ENCODE results near the gene RBM38.
"Not testable (repeated sequence)": the region's sequence is repeated elsewhere in the genome, so short reads cannot be mapped to it uniquely, and the experiment has no call there.

RBM38 gene

DNA sequence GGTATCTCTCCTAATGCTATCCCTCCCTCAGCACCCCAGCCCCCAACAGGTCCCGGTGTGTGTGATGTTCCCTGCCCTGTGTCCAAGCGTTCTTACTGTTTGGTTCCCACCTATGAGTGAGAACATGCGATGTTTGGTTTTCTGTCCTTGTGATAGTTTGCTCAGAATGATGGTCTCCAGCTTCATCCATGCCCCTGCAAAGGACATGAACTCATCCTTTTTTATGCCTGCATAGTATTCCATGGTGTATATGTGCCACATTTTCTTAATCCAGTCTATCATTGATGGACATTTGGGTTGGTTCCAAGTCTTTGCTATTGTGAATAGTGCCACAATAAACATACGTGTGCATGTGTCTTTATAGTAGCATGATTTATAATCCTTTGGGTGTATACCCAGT is 28.3 kb downstream of the RBM38 start:
- not testable (repeated sequence) for DNase-seq

DNA sequence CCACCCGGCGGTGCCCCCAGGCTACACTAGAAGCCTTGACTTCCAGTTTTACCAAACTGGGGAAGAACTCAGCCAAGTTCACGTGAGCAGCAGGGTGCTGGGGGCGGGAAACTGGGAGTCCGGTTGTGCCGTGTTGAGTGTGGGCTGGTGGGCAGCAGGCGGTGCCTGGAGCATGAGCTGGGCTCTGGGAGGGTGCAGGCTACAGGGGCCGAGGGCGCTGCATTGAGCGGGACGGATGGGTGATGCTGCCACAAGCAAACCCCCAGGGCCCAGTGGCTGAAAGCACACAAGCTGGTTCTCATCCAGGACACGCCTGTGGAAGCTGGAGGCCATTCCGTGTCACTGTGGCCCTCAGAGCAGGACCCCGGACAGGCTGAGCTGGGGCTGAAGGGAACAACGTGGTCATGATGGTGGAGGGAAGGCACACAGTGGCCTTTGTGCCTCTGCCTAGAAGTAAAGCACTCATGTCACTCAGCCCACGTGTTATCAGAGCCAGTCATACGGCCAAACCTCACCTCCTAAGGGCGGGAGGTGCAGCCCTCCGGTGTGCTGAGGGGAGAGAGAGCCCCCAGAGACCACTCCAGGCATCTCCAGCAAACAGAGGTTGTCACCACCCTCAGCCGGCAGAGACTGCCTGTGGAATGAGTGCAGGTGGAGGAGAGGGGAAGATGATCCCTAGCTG is 29.5 kb downstream of the RBM38 start:
- no peak for DNase-seq

DNA sequence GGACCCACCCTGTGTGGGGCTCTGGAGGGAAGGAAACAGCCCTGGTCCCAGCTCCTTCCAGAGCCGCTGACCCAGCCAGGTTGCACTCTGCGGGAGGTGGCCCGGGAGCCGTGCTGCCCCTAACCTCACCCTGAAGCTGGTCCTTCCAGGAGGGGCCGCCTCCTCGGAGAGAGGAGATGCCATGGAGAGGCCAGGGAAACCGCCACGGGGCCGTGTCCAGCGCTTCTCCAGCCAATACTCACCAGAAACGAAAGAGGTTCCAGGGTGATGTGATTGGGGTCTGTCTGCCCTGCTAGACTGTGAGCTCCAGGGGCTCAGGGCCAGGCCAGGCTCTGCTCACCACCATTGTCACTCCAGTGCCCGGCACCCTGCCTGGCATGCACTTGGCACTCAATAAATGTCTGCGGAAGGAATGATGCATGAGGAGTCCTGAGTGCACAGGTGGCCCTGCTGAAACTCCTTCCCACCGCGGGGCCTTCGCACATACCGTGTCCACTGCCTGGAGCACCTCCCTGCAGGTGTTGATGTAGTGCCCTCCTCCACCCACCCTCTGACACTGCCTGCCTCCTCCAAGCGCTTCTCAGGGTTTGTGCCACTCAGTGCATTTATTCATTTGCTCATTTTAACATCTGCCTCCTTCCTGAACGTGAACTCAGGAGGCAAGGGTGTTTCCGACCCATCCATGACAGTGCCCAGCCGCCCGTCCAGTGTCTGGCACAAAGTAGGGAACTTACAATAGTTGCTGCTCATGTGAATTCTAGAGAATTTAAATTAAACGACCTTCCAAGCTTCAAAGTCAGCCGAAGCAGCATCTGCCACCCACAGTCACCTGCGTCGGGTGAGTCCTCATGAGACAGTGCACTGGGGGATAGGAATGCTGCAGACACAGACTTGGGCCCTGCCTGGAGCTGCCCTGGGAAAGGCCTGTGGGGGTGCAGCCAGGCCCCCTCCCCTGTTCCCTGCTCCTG is 30.3 kb downstream of the RBM38 start:
- DNase-seq = no peak

DNA sequence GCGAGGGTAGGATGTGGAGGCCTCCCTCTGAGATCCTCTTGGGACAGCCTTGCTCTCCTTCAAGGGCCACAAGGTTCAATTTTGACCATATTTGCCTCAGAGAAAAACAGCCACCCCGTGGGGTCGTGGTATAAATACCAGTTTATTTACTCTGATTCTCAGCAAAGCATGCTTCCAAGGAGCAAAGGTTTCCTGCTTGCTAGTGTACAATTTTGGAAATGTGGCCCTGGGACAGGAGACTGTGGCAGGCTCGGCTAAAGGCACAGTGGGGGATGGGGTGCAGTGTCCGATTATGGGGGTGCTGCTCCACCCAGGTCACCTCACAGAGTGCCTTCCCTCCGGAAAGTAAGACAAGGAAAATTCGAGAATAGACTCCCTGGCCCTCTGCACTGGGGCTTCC is 31.1 kb downstream of the RBM38 start:
- DNase-seq = no peak

DNA sequence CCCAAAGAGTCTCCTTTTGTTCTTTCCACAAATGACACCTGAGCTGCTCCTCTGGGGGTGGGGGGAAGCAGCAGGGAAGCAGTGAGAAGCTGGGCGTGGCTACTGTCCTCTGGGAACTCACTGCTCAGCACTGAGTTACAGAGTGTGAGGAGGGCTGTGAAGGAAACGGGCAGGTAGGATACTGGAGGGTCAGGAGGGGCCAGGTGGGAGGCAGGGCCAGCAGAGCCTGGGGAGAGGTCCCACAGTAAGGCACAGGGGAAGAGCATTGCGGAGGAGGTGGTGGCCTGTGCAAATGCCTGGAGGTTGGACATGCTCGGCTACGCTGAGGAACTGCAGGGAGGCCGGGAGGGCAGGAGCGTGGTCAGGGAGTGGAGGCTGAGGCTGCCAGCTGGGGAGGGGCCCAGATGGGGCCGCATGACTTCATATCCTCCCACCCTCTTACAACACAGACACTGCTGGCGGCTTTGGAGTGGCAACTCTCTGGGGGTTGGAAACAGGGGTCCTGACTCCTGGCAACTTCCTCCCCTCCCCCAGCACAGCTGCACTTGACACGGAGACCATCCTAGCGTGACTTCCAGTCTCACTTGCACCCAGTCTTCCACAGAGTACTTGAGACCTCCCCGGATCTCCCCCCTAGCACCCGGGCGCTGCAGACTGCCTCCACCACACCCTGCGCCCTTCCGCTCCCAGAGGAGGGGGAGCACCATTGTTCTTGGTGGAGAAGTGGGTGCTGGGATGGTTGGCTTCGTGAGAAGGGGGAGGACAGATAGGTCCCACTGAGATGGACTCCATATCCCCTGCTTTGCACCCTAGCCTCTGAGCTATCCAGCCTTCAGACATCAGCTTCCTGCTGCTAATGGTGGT is 34.2 kb downstream of the RBM38 start:
- DNase-seq = peak; percentile 39

DNA sequence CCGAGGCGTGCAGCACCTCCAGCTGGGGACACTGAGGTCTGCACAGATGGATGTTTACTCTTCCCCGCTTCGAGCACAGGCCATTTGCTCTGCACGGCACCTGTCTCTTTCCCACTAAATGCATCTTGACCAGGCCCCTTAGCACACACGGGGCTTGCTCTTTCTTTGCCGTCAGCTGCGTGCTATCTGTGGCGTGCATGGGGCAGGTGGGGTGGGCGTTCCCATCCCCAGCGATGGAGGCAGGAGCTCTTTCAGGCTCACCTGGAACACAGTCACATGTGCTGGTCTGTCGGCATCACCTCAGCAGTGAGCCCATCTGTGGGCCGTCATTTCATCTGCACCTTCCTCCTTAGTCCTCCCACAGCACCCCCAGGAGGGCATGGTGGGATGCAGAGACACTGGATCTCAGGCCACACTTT is 35.1 kb downstream of the RBM38 start:
- no peak for DNase-seq

DNA sequence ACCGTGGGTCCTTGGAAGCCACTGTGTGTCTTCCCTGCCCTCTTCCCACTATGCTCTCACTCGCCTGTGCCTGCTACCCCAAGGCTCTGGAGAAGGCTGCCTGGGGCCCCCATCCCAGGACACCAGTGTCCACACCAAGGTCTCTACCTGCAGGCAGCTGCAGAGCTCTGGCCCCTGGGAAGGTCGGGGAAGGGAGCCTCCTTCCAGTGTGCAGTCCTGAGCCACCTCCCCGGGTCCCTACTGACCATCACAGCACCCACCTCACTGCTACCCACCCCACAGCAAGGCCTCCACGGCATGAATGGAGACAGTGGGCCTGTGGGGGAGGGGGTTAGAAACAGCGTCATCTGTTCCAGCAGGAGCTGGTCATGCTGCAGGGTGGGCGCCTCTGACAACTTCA is 35.6 kb downstream of the RBM38 start:
- no peak for DNase-seq

DNA sequence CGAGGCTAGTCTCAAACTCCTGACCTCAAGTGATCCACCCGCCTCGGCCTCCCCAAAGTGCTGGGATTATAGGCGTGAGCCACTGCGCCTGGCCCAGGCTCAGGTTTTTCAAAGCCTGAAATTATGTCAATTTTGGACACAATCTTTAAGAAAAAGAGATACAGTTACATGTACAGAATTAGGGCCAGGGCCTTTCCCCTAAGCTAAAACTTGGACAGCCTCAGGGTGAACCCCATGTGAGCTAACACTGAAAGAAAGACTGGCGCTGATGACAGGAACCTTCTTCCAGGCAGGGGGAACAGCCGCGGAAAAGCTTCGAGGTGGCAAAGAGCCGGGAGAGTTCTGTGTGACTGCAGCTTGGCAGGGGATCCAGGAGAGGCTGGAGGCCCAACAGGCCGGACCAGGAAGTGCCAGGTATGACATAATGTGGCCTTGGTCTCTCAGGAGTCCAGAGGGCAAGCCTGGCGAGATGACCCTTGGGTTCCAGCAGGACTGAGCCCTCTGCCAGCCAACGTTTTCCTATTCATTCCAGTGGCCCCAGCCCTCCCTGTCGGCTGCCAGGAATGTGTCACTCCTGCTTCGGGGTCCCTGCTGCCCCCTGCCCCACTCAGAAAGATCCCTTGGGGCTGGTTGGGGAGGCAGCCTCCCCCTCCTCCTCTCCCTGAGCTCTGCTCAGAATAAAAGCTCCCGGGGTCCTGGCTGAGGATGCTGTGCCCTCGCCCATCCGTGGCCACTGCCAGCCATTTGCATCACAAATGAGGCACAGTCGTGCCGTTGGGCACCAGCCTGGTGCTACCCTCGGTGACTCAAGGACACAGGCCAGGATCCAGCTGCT is 37.3 kb downstream of the RBM38 start:
- DNase-seq = no peak

DNA sequence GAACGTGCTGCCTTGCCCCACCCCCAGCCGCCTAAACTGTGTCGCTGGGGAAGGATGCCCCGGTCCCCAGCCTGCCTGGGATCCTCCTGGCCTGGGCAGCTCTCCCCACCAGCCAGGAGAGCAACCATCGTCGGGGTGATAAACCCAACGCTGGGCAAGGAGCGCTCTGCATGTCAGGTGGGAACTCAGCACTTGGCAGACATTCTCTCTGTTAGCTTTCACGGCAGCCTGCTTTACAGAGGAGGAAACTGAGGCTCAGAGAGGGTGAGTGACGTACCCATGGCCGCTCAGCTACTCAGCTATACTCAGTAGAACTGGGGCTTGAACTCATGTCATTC is 37.9 kb downstream of the RBM38 start:
- no peak for DNase-seq

DNA sequence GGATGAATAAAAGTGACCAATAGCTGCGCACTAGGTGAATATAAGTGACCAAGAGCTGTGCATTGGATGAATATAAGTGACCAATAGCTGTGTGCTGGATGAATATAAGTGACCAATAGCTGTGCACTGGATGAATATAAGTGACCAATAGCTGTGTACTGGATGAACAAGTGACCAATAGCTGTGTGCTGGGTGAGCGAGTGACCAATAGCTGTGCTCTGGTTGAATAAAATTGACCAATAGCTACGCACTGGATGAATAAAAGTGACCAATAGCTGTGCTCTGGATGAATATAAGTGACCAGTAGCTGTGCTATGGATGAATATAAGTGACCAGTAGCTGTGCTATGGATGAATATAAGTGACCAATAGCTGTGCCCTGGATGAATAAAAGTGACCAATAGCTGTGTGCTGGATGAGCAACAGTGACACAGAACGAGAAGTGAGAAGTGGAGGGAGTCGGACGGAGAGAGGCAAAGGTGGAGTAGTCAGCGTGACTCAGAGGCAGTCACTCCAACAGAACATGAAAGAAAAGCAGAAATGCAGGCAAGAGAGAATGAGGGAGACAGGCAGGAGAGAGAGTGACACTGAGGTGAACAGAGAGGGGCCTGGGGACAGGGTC is 38.5 kb downstream of the RBM38 start:
- DNase-seq = peak; percentile 47

DNA sequence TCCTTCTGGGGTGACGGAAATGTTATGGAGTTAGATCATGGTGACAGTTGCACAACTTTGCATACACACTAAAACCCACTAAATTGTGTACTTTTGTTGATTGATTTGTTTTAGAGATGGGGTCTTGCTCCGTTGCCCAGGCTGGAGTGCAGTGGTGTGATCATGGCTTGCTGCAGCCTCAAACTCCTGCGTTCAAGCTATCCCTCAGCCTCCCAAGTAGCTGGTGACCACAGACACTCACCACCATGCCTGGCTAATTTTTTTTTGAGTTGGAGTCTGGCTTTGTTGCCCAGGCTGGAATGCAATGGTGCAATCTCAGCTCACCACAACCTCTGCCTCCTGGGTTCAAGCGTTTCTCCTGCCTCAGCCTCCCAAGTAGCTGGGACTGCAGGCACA is 39.0 kb downstream of the RBM38 start:
- not testable (repeated sequence) for DNase-seq

DNA sequence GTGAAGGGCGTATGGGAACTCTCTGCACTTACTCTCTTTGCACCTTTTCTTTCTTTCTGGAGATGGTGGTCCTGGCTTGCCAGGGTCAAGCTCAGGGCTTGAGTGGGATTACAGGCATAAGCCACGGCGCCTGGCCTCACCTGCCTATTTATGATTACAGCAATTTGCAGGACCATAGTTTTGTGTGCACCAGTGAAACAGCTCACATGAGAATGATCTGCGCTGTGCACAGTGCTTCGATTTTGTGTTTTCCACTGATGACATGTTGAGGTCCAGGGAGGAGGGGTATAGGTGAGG is 40.3 kb downstream of the RBM38 start:
- no peak for DNase-seq

DNA sequence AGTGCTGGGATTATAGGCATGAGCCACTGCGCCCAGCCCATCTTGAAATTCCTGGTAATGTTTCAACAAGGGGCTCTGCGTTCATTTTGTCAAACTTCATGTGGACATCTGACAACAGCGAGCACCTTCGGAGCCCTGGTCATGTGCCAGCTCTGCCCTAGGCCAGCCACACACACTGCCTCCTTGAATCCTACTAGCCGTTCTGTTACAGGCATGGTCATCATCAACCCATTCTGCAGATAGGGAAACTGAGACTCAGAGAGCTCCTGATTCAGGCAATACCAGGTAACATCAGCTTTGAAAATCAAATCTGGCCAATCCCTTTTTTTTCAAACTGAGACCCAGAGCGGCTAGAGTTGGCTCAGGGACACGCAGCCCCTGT is 41.3 kb downstream of the RBM38 start:
- DNase-seq = no peak

DNA sequence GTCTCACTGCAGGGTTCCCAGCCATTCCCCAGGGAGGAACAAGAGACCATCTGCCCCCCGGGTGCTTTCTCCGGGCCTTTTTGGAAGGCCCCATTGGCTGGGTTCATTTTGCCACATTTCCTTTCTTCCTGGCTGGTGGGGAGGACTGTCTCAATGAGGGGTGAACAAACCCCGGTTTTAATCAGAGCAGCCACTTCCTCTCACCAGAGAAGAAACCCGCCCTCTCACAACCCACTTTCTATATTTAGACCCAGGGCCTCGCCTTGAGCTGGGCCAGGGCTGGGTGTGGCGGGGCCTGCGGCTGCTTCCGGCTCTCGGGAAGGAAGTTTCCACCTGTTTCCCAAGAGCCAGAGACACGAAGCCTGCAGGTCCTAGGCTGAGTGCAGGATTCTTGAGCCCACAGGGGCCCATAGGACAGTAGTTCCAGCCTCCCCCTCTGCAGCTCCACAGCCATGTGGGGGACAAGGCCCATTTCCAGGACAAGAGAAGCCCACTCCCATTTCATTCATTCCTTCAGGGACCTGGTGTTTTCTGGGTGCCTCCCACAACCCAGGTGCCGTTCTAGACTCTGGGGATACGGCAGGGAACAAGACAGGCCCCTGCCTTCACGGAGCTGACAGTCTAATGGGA is 41.8 kb downstream of the RBM38 start:
- DNase-seq = no peak

DNA sequence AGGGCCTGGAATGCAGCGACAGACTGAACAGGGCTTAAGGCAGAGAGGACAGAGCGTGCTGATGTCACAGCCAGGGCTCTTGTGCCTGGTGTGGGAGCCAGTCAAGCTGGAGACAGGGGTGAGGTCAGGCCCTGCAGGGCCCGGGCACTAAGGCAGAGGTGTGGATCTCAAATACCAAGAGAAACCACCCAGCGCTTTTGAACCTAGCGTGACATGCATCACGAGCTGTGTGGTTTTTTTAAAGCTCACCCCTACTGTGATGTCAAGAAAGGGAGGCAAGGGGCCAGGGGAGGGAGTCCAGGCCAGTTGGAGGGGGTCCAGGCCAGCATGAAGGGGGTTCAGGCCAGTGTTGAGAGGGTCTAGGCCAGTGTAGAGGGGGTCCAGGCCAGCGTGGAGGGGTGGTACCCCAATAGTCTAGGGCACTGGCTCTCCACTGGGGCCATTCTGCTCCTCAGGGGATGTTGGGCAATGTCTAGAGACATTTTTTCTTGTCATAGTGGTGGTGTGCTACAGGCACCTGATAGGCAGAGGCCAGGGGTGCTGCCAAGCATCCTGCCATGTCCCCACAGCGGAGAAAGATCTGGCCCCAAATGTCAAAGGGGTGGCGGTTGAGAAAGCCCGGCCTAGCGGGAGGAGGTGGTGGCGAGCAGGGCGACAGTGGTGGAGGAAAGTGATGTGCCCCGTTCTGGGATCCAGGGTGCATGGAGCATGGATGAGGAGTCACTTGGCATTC is 42.6 kb downstream of the RBM38 start:
- DNase-seq = no peak

DNA sequence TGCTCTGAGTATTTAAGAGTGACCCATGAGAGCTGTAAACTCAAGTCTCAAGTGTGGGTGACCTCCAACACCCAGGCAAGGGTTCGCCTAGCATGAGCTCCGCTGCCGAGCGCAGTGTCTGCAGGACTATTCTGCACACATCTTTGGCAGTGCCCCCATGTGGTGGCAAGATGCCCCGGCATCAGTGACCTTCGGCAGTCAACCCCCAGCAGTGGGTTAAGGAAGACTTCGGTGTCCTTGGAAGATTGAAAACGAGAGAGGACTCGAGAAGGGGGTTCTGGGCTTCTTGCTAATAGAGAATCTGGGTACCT is 43.1 kb downstream of the RBM38 start:
- DNase-seq = no peak

DNA sequence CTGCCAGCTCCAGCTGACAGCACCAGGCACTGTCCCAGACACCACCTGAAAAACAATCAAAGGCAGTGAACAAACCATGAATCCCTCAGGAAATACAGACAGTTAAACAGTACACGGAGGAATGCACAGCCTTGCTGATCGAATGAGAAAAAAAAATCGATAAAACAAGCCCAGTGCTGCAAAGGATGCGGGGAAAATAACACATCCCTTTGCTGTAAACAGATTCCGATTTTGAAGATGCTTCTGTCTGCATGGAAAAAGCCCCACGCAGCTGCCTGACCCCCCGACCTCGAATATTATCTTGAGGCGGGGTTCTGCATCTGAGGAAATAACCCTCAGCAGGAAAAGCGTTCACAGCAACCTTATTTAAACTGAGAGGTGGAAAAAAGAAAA is 43.9 kb downstream of the RBM38 start:
- DNase-seq = no peak

DNA sequence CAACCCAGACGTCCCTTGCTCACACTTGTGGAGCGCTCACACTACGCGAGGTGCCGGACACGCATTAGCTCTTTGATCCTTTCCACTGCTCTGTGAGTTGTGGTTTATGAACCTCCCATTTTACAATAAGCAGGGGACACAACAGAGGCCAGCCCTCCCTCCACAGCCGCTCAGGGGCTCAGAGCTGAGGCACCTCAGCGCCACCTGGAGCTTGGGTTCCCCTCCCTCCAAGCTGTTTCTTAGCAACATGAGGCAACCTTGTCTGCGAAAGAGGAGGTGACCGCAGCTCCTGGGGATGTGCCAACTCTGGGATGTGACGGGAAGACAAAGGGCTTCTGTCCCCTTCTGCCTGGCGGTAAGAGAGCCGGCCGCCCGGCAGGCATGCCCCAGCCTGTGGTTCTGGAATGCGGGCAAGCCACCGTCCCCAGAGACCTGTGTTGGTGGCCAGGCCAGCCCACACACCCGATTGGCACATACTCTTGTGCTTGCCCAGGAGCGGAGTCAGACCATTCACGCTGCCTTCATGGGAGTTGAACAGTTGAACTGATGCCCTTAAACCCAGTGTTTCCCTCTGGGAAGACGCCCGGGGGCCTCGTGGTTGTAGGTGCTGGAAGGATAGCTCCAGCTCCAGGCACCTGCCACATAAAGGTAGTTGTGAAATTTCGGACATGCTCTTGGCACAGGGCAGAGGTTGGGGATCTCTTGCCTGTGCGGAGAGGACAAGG is 44.5 kb downstream of the RBM38 start:
- peak; percentile 17 for DNase-seq

DNA sequence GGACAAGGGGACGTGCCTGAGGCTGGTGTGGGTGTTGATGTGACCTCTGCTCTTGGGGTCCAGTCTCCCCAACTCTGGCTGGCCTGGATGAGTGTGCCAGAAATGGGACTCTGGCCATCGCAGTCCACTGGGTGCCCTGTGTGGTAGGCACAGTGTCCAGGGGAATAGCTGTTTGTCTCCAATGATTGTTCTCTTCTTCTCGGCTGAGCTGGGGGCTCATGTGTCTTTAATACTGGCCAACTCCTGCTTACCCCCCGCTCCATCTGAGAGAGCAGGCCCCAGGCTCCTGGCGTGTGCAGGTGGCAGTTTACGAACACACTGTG is 45.0 kb downstream of the RBM38 start:
- no peak for DNase-seq

DNA sequence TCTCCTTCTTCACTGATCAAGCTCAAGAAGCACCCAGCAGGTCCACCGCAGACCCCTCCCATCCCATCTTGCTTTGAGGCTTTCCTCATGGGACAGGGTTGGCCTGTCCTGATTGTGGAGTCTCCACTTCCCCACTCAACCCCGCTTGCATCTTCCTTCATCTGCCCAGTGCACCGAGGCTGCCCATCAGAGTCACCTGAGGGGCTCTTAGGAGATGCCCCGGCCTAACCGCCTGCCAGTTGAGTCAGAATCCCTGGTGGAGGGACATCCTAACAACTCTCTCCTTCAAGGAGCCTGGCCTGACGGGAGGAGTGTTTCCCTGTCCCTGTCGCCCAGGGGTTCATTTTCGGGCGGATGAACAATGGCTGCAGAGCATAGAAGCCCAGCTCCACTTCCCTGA is 46.1 kb downstream of the RBM38 start:
- no peak for DNase-seq

Measured in kidney glomerular epithelial cell (primary cell).